UCSD-AML1 (cell line): ENCODE results near the gene ZNF580.
A peak's percentile ranks its signal among the peaks of the same experiment; 100 is the strongest.

Experiments used
- DNase-seq: peaks from one replicate; lab custom pipeline; 2025; ENCODE audit not compliant: unreplicated experiment; lab: John Stamatoyannopoulos, UW

ZNF580 gene

DNA sequence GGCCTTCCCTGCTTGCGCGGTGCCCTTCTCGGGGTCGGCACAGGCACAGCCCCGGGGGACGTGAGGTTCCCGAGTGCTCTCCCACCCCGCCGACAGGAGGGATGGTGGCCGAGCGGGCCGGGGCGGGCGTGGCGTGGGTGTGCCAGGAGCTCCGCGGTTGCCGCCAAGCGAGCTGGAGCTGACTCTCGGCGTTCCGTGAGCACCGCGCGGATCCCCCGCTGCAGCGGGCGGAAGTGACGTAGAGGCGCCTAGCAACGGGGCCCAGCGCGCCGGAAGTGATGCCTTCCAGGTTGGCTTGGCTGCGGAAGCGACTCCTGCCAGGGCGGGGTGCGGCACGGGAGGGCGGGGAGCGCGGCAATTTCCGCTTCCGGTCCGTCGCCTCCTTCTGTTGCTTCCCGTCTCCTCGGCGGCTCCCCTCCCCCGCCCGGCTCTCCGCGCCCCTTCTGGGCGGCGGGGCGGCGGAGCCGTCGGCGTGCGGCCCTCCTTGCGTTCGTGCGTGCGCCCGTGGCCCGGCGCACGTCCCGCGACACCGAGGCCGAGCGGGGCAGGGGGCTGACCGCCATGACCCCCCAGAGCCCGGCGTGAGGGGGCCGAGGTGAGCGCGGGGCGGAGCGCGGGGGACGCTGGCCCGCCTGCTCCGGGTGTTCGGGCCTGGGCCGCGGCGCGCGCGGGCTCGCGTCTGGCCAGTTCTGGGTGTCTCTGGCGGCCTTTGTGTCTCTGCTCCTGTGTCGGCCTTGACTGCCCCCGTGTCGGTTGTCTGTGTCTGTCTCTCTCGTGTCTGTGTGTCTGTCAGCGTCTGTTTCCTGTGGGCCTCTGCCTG lies 34.2 kb downstream of the ZNF580 start, which contains the start of gene EPN1:
EPN1 (plus strand) TSS at position 386 of the 820 bp plus-strand sequence. CDS start 3,402 bp downstream, outside the sequence.
- peak; percentile 97 for DNase-seq

DNA sequence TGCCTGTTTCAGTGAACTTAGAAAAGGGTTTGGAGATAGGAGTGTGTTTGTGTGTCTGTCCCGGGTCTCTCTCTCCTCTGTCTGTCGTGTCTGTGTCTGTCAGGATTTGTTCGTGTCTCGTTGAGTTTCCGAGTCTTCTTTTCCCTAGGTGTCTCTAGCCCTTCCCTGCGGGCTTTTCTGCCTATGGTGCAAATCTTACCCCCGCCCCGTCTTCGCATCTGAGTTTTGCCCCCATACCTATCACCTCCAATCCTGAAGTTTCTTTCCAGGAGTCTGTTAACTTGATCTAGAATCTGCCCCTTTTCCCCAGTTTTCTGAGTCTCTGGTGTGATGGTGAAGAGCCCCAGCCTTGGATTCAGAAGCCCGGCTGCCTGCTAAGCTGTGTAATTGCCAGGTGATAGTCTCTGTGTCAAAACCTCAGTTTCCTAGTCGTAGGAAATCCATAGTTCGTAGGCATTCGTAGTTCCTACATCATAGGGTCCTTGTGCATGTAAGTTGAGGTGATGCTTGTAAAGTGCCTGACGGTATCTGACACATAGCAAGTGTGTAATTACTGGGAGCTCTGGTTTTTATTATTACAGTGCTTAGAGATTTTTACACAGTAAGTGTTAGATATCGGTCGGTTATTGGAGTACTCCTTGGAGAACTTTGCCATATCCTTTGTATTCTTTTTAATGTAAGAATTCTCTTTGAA lies 35.0 kb downstream of the ZNF580 start:
- DNase-seq = no peak

DNA sequence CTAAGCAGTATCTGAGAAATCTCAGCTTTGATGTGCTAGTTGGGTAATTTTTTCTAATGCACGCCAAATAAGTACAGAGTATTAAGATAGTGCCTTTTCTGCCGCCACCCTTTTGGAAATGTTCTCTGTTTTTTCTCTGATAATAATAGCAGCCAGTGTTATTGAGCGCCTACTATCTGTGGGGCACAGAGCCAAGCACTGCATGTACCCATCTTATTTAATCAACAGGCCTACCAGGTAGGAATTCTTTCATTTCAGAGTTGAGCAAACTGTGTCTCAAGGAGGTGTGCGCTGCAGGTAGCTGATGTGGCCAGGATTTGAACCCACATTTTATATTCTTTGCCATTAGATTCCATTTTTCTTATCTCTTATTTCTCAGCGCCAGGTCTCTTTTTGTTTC lies 35.6 kb downstream of the ZNF580 start:
- DNase-seq = no peak

DNA sequence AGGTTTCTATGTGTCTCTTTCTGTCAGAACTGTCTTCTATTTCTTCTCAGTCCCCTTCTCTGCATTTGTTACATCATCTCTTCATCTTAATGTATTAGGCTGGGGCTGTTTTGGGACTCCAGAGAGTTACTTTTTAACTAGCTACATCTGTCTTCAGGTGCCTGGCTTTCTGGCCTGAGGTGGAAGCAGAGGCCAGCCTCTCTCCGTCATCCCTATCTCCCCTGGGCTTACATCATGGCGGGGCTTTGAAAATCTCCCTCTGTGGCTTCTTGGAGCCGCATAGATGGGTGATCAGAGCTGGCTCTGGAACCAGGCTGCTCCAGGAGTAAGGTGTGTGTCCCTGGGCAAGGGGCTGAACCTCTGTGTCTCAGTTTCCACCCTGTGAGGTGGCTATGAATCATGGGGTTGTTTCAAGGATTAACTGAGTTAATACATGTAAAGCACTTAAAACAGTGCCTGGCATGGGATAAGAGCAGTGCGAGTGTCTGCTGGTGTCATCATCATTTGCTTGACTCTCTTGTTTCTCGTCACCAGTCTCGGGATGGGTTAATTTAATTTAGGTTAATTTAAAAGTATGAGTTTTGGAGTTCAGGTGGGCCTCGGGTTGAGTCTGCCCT lies 36.2 kb downstream of the ZNF580 start:
- DNase-seq = no peak

DNA sequence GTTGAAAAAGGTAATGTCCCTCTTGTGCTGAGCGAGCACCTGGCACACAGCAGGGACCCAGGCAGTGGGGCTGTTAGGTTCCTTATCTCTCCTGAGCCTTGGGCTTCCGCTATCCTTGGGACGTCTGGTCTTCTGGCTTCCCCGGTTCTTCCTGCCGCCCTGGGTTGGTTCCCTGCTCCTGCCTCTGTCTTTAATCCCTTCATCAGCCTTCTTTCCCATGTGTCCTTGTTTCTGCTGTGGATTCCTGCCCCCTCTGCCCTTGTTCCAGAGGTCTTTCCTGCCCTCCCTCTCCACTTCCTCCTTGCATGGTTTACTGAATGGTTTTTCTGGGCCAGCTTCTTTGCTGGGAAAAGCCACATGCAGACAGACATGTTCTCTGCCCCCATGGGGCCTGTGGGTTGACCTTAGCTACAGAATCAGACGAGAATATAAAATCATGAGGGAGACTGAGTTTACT lies 36.8 kb downstream of the ZNF580 start:
- DNase-seq = no peak

DNA sequence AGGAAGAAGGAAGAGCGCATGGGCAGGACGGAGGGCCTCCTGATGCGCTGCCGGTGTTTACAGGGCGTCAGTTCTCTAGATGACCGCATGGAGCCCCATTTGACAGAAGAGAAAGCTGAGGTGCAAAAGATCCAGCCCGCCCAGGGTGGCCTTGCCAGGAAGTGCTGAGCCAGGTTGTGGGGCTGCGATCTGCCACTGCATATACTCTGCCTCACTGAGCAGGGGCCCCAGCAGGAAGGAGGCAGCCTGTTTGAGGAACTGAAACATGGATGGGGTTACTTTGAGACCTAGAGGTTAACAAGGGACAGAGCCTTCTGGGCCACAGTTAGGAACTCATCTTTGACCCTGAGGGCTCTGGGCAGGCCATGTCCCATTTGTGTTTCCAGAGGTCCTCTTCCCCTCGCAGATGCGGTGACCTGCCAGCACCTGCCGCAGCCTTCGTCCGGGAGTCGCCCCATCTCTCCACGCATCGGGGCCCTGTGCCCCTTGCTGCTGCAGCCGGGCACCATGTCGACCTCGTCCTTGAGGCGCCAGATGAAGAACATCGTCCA lies 37.4 kb downstream of the ZNF580 start:
- DNase-seq = peak; percentile 38

DNA sequence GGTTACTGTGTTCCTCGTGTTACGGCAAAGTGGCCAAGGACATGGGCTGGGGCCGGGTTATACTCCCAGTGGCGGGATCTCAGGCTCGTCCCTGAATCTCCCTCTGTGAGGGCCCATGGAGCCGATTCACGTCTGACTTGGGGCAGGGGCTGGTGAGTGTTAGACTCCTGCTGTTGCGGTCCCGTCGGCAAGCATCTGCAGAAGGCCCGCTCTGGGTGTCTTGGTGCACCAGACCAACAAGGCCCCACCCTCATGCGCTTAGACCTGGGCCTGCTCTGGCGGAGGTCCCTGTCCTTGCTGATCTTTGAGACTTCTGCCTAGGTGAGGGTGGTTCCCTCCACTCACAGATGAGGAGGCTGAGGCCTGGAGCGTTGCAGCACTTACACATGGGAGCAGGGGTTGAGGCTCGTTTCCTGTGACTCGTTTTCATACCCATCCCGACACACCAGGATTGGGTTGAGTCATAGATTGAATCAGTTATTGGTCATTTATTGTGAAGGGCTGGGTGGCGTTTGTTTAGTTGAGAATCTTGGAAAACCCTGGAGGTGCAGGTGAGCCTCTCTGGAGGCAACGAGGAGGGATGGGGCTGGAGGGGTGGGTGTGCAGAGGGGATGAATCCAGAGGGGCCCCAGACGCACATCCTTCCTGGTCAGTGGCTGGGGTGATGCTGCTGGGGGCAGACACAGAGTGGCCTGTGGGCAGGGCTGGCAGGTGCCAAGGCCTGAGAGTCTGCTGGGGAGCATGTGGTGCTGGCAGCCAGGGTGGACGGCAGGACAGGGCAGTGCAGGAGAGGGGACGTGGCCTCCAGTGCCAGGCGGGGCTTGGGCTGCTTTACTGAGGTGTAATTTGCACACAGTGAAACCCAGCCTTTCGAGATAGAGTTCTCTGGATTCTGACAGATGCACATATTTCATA lies 38.8 kb downstream of the ZNF580 start:
- no peak for DNase-seq

DNA sequence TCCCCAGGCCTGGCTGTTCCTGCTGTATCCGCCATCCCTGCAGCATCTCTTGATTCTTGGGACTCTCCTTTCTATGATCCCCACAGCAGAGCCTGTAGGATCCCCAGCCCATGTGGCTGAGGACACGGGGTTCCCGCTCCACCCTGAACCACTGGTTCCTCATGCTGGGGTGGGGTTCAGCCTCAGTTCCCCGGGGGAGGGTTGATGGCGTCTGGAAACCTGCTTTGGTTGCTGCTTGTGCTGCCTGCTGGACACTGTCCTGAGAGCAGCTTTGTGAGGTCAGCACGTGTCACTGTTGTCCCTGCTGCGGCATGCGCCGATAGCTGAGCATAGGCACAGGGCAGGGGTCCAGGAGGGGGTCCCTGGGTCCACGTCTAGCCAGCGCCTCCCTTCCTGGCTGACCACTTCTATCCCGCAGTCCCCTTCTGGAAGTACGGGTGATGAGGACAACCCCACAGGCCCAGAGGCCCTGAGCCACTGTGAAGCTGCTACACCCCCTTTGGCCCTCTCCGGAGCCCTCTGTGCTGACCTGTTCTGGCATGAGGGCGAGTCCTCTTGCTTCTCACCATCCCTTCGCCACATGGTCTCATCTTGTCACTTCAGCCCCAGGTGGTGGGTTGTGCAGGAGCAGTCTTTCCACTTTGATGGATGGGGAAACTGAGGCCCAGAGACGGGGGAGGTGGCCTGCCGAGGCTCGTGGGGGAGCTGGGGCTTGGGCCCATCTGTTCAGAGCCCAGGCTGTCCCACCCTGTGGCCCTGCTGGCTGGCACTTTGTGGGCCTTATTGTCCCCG lies 39.7 kb downstream of the ZNF580 start:
- no peak for DNase-seq

DNA sequence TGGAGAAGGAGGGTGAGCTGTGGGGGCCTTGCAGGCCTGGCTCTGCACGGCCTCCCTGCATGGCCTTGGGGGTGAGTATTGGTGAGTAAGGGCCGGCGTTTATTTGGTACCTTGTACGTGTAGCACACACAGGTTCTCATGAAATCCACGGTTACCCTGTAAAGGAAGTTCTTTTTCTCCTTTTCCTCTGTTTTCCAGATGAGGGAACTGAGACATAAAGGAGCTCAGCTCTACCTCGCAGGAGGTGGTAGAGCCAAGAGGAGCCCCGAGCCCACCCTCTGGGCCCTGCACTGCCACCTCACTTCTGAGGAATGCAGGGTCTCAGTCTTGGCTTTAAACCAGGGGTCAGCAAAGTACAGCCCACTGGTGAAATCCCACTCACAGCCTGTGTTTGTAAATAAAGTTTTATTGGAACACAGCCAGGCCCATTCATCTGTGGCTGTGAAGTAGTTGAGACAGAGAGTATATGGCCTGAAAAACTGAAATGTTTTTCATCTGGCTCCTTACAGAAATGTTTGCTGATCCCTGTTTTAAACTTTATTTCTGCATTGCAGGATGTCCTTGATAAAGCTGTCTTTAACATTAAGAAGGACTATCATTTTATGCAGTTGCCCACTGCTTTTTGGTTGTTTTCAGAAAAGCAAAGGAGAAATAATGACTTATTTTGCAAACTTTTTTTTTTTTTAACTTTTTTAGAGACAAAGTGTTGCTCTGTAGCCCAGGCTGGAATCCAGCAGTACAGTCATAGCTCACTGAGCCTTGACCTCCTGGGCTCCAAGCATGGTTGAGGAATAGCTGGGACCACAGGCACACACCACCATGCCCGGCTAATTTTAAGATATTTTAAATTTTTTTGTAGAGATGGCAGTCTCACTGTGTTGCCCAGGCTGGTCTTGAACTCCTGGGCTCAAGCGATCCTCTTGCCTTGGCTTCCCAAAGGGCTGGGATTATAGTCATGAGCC lies 40.6 kb downstream of the ZNF580 start:
- DNase-seq = no peak

DNA sequence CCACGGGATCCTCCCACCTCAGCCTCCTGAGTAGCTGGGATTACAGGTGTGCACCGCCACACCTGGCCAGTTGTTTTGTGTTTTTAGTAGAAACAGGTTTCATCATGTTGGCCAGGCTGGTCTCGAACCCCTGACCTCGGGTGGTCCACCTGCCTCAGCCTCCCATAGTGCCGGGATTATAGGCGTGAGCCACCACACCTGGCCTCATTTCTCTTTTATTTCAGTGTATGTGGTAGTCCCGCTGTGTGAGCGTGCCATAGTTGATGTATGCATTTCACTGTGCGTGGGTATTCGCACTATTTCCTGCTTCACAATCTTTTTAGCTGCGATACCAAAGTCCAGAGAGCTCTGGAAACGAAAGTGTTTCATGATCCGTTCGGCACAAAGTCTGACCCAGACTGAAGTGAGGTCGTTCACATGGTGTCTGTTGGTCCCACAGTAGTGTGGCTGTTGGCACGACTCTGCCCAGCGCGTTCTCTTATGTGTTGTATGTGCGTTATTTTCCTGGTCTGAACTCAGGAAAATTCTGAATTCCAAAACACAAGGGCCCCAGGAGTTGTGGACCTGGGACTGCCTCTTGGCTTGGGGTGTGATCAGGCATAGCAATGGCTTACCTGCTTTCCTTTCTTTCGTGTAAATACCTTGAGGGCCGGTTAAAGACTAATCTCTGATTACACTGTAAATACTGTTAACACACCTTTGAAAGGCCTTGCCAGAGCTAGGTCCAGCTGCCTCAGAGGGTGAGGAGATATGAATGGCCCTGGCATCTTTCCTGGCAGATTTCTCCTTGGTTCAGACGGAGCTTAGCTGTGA lies 42.9 kb downstream of the ZNF580 start:
- DNase-seq = no peak

DNA sequence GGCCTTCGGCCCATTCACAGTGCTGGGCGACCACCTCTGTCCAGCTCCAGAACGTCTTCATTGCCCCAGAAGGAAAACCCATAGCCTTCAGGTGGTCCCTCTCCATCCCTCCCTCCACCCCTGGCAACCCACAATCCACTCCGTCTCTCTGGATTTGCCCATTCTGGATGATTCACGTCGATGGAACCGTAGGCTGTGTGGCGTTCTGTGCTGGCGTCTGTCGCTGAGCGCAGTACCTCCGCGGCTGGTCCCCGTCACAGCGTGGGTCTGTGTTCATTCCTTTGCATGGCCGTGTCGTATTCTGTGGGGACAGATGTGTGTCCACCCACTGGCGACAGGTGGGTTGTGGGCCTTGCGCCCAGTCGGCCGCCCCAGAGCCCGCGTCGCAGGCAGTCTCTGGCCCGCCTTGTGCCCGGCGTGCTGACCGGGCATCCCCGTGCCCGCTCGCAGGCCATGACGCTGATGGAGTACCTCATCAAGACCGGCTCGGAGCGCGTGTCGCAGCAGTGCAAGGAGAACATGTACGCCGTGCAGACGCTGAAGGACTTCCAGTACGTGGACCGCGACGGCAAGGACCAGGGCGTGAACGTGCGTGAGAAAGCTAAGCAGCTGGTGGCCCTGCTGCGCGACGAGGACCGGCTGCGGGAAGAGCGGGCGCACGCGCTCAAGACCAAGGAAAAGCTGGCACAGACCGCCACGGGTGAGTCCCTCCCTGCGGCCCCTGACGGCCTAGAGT lies 44.3 kb downstream of the ZNF580 start:
- no peak for DNase-seq

DNA sequence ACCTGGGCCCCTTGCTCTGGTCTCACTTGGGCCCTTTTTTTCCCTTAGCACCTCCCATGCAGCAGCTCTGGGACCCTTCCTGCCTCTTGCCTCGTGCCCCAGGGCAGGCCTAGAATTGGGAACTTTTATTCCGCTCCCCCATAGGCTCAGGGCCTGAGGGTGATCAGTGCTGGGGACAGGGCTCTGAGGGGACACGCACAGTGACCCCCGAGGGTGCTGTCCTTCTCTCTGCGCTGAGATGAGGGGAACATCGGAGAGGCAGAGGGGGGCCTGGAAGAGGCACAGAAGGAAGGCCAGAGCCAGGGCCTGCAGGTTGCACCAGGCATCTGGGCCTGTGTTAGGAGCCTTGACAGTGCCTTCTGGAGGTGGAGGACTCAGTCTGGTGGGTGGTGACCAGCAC lies 45.0 kb downstream of the ZNF580 start:
- no peak for DNase-seq

DNA sequence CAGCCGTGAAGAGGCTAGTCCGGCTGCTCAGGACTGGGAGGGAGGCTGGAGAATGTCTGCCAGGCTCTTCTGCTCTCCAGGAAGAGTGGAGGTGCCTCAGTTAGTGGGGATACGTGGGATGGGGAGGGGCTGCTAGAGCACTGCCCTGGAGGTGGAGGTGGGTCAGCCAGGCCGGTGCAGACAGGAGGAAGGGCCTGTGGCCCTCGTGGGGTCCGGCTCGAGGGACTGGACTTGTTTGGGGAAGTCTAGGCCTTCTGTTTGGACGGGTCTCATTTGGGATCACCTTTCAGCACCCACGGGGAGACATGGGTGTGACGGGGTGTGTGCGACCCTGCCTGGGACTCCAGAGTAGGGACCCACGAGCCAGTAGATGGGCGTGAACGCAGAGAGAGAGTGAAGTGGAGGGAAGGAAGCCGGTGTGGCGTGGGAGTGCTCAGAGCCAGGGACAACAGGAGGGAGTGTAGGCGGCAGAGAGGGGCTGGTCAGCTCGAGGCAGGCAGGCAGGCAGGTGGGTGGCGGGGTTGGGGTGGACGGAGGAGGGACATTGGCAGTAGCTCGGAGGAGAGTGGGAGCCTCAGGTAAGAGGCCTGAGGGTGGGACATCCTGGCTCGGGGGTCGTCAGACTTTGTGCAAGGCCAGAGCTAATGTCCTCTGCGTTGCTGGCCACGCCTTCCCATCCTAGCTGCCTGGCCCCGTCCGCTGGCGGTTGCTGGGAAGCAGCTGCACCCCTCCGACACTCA lies 45.7 kb downstream of the ZNF580 start:
- no peak for DNase-seq

DNA sequence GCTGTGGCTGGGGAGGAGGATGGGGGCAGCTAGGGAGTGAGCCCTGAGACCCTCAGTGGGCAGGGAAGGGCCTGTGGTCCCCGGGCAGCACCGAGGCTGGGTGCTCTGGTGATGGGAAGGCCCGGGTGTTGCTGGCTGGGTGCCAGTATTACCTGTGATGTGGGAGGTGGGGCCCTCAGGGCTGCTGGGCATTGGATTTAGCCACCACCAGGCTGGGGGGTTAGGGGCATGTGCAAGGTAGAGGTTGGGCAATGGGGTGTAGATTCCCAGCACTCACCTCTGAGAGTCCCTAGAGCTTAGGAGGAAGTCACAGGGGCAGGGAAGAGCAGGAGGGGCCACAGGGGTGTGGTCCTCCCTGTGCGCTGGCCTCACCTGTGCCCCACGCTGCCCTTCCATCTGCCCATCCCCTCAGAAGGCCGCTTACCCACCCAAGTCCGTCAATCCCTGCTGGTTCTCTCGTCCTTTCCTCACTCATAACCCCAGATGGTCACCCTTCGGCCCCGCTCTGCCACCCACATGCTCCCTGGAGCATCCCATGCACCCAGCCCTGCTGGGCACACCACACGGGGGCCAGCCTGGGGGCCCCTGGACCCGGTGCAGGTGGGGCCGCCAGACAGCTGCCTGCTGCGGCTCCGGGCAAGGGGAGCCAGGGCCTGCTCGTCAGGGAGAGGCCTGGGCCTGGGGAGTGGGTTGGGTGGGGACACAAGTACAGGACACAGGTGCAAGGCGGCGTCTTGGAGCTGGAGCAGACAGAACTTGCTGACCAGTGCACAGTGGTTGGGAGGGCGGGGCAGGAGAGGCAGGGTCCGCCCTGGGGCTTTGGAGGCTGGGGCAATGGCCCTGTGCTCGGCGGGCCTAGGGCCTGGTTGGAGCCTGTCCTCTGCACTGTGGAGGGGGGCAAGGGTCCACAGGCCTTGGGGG lies 46.7 kb downstream of the ZNF580 start:
- DNase-seq = no peak
